D721Med (cell line): ENCODE results near the gene KRT13.

ENCODE experiments used
- DNase-seq: peaks from one replicate; pipeline ENCODE4 v3.0.0; 2011; ENCODE audit warnings: low spot score; ENCODE audit not compliant: insufficient read length
- FAIRE-seq: peaks from 2 replicates; lab custom pipeline; 2011; peaks lifted over from hg19 to GRCh38; lab: Jason Lieb, UNC
- TF ChIP-seq, protein P1 (sequence below): IDR thresholded peaks from 2 replicates; pipeline ENCODE4 v1.5.1; 2012; ENCODE audit warnings: mild to moderate bottlenecking, control low read depth; ENCODE audit not compliant: insufficient read depth; ENCODE audit errors: missing control alignments

Gene KRT13

DNA sequence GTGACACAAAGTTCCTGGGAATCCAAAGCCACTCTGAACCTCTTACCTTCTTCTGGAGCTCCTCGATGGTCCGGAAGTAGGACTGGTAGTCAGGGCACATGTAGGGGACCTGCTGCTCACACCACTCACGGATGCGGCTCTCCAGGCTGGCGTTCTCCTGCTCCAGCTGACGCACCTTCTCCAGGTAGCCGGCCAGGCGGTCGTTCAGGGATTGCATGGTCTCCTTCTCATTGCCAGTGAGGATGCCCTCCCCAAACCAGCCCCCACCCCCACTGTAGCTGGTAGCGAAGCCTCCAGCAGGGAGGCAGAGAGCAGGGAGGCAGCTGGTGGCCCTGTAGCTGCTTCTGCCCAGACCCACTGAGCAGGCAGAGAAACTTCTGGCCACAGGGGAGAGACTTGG, 24.8 kb downstream of the KRT13 start:
- TF ChIP-seq, protein P1, sequence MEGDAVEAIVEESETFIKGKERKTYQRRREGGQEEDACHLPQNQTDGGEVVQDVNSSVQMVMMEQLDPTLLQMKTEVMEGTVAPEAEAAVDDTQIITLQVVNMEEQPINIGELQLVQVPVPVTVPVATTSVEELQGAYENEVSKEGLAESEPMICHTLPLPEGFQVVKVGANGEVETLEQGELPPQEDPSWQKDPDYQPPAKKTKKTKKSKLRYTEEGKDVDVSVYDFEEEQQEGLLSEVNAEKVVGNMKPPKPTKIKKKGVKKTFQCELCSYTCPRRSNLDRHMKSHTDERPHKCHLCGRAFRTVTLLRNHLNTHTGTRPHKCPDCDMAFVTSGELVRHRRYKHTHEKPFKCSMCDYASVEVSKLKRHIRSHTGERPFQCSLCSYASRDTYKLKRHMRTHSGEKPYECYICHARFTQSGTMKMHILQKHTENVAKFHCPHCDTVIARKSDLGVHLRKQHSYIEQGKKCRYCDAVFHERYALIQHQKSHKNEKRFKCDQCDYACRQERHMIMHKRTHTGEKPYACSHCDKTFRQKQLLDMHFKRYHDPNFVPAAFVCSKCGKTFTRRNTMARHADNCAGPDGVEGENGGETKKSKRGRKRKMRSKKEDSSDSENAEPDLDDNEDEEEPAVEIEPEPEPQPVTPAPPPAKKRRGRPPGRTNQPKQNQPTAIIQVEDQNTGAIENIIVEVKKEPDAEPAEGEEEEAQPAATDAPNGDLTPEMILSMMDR: no peak
- DNase-seq (no peak), FAIRE-seq (no peak)

DNA sequence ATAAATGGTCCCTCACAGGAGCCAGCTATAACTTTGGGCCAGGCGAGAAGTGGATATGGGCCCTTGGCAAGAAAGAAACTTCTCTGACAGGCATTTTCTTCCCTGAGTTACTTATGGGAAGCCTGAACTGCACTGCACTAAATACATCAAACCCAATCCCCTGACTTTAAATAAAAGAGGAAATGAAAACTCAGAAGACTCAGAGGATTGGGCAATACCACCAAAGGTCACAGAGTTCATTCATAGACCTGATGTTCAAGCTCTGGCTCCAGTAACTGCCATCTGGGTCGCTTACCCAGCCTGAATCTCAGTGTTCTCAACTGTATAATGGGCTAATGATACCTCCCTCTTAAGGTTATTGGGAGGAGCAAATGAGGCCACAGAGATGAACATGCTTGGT, 25.3 kb downstream of the KRT13 start:
- no peak for DNase-seq
- TF ChIP-seq, protein P1: no peak
- FAIRE-seq: no peak

DNA sequence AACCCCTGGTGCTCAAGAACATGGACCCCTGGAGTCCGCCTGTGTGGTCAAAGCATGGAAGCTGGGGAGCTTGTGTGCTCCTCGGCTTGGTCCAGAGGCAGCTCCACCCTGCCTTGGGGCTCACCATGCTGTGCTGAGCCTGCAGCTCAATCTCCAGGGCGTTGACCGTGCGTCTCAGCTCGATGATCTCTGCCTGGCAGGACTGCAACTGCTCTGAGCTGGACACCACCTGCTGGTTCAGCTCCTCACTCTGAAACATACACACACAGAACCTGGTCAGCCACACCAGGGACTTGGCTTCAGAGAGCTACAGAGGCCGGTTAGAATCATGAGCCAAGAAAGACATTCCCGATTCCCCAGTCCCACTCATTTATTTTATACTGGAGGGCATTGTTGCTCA, 27.2 kb downstream of the KRT13 start:
- FAIRE-seq (no peak), DNase-seq (no peak)
- TF ChIP-seq, protein P1: no peak

DNA sequence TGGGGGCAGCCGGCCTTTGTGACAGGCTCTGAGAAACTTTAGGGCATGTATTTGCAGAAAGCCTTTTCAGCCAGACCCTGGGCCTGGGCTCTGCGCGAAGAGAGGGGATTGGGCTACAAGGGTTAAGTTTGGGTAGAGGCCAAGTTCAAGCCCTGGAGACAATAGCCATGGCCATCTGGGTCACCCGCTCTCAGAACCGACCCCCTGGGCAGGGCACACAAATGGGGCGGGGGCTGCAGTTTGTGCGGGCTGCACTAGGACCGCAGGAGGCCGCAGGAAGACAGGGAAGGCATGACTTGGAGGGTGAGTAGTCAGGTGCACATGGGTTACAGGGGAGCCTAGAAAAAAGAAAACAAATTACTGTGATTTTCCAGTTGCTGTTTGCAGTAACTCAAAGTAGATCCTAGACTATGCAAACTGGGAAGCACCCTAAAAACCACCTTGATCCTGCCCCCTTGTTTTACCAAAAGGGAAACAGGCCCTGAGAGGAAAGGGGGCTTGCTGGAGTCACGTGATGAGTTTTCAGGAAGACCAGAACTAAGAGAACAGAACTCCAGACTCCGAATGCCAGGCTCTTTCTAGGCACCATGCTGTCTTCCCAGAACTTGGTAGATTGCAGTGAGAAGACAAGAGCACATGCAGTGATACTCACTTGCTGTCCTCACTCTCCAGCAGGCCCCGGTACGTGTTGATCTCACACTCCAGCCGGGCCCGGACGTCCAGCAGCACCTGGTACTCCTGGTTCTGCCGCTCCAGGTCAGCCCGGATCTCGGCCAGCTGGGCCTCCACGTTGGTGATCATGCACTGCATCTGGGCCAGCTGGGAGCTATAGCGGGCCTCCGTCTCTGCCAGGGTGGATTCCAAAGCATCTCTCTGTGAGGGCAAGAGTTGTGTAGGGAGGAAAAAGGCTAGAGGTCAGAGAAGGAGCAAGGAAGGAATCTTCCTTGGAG, 28.3 kb downstream of the KRT13 start:
- DNase-seq: no peak
- TF ChIP-seq, protein P1: no peak
- FAIRE-seq: no peak

DNA sequence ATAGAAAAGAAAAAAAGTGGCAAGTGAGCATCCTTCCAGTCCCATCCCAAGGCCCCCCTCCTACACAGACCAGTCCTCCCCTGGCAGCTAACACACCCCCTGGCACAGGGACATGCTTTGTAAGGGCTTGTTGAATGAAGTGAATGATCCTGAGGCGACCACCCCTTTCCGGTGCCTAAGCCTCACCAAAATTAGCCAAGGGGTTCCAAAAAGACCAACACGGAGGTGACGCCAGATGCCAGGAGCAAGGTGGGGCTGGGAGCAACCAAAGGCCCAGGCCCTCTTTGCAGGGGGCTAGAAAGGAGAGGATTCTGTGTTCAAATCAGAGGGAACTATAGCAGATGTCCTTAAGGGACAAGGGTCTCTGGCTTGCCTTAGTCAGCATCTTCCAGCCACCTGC, 30.0 kb downstream of the KRT13 start:
- DNase-seq: no peak

DNA sequence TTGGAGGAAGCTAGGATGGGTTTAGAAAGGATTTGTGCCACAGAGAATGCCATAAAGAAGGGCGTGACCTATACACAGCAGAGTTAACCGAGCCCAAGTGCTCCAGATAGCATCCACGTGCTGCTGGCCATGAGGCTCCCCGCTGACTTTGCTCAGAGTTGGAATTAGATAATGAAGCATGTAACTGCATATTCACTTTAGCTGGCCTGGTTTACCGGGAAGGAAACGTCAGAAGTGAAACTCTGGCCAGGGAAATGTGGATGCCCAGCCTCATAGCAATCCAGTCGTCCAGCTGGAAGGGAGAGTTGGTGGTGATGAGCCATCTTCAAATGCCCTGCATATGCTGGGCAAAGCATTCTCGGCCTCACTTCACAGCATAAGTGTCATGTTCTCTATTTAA, 30.5 kb downstream of the KRT13 start:
- TF ChIP-seq, protein P1: no peak
- no peak for FAIRE-seq
- DNase-seq: no peak

More for the DNA sequence above, 30.0 kb downstream of the KRT13 start:
- FAIRE-seq: no peak
- TF ChIP-seq, protein P1: no peak

DNA sequence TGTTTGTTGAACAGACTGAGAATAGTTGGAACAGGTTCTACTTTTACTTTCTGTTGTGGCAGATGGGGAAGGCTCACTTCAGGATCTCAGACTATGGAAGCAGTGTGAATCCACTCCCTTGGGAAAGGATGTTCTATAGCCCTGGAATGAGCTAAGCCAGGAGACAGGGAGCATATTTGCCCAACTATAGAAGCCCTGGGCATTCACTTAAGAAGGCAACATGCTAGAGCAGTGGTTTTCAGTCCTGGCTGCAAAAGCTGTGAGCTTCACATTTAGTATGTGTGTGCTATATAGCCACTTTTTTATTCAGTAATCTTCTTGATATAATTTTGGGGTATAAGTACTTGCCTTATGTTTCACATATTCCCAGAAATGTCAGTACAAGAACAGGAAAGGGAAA, 37.1 kb downstream of the KRT13 start:
- FAIRE-seq (no peak), DNase-seq (no peak)
- TF ChIP-seq, protein P1: no peak
